HFFc6 (cell line): ENCODE measurements around the gene STAC. TPM values are rescaled to one million over a fixed set of nuclear protein-coding genes. Genes with fewer than 3 reads are reported as not detected.

Experiments
- DNase-seq: peaks from one replicate; pipeline ENCODE4 v3.0.0-alpha.2; 2018
- H3K27ac Mint-ChIP-seq: 2 replicates; pipeline ENCODE4 v1.8.0; 2020; ENCODE audit warnings: mild to moderate bottlenecking, mixed read lengths
- H3K27me3 Mint-ChIP-seq: 2 replicates; pipeline ENCODE4 v1.8.0; 2021; ENCODE audit warnings: mild to moderate bottlenecking, moderate library complexity, mixed read lengths; ENCODE audit not compliant: insufficient read depth
- H3K36me3 Mint-ChIP-seq: 2 replicates; pipeline ENCODE4 v1.8.0; 2021; ENCODE audit warnings: low read depth, mixed read lengths
- H3K4me1 Mint-ChIP-seq: 2 replicates; pipeline ENCODE4 v1.8.0; 2020; ENCODE audit warnings: low read depth, mixed read lengths
- H3K4me3 Mint-ChIP-seq: 2 replicates; pipeline ENCODE4 v1.8.0; 2020; ENCODE audit warnings: mild to moderate bottlenecking, moderate library complexity, mixed read lengths
- H3K9me3 Mint-ChIP-seq: 2 replicates; pipeline ENCODE4 v1.8.0; 2020; ENCODE audit warnings: mild to moderate bottlenecking, mixed read lengths
- total RNA-seq, 6 experiments: library from RNA; stranded (reverse); fragmentation: NEBNext Ultra II Directional; extraction: Animal tissue kit (Norgen Biotek cat#: 25700); gene quantifications; 2 replicates in 1 of 6; 3 replicates in 5 of 6; pipeline ENCODE4 v1.2.3, GENCODE V29; 2021
- TF ChIP-seq, protein P1 (sequence below): fragments of 200-600 bp; sonication (generic); IDR thresholded peaks from 2 replicates; pipeline ENCODE4 v1.5.0; 2021; ENCODE audit warnings: antibody characterized with exemption, mild to moderate bottlenecking

Gene STAC
- total RNA-seq, 6 experiments from 2014 or later, result not detected

DNA sequence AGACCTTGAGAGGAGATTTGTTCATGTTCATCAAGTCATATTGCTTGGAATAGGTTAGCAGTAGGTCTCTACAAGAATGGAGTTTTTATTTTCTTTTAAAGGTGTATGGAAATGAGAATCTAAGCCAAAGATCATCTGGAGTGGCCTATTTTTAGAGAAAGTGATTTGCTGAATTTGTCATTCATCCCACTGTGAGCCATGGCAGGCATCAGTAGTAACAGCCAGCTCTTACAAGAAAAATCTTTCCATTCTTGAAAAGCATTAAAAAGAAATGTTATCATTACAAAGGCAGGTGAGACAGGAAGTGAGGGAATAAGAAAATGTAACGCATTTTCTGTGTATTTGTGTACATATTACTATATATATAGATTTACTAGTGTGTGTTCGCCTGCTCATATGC is 29.6 kb downstream of the STAC start:
- Mint-ChIP-seq H3K4me1 (no peaks in the 10 kb centered on the region), H3K27ac (no peak overlapping the region), H3K27me3 (no peaks in the 10 kb centered on the region; the same call in 1 of the 2 replicates), H3K9me3 (peaks cover 37% of the 10 kb centered on the region), H3K36me3 (no peaks in the 10 kb centered on the region), H3K4me3 (no peak overlapping the region)
- DNase-seq, result no peak
- TF ChIP-seq, protein P1, sequence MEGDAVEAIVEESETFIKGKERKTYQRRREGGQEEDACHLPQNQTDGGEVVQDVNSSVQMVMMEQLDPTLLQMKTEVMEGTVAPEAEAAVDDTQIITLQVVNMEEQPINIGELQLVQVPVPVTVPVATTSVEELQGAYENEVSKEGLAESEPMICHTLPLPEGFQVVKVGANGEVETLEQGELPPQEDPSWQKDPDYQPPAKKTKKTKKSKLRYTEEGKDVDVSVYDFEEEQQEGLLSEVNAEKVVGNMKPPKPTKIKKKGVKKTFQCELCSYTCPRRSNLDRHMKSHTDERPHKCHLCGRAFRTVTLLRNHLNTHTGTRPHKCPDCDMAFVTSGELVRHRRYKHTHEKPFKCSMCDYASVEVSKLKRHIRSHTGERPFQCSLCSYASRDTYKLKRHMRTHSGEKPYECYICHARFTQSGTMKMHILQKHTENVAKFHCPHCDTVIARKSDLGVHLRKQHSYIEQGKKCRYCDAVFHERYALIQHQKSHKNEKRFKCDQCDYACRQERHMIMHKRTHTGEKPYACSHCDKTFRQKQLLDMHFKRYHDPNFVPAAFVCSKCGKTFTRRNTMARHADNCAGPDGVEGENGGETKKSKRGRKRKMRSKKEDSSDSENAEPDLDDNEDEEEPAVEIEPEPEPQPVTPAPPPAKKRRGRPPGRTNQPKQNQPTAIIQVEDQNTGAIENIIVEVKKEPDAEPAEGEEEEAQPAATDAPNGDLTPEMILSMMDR, result no peak

DNA sequence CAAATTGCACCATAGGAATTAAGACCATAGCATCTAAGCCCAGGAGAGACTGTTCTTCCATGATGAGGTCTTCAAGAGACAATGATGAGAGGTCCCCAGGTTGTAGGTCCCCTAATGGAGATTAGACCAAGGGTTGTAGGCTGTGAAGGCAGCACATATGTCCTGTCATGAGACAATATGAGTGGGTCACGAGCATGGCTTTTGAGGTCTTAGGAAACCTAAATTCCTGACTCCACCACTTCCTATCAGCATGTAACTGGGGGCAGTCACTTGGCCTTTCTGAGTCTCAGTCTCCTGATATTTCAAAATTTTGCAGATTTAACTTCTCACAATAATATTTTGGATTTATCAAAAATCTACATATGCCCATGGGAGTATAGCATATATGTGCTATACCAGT is 31.3 kb downstream of the STAC start:
- no peak for DNase-seq
- Mint-ChIP-seq H3K36me3 (no peaks in the 10 kb centered on the region), H3K9me3 (peaks cover 36% of the 10 kb centered on the region), H3K4me3 (no peak overlapping the region), H3K4me1 (no peaks in the 10 kb centered on the region), H3K27me3 (no peaks in the 10 kb centered on the region), H3K27ac (no peak overlapping the region)
- TF ChIP-seq, protein P1, result no peak

DNA sequence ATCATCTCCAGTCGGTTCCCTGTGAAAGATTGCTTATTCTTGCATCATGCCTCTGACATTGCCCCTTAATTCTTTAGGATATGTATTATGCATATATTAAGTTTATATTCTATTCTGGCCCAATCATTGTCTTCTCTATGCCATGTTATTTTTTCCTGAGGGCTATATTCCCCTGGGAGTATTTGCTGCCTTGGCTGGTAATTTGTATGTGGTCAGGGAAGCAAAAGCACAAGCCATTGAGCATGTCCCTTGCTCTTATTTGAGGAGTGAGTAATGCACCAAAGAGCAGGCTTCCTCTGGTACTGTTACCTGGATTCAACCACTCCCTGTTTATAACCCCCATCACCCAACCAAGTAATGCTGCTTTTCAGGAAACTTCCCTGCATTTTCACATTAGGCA is 36.3 kb downstream of the STAC start:
- H3K27ac Mint-ChIP-seq, result no peak overlapping the region
- no peaks in the 10 kb centered on the region for H3K4me1 Mint-ChIP-seq
- H3K4me3 Mint-ChIP-seq, result no peak overlapping the region
- no peaks in the 10 kb centered on the region for H3K27me3 Mint-ChIP-seq
- no peak for DNase-seq
- H3K36me3 Mint-ChIP-seq, result no peaks in the 10 kb centered on the region
- H3K9me3 Mint-ChIP-seq, result peaks cover 10% of the 10 kb centered on the region
- TF ChIP-seq, protein P1, result no peak

DNA sequence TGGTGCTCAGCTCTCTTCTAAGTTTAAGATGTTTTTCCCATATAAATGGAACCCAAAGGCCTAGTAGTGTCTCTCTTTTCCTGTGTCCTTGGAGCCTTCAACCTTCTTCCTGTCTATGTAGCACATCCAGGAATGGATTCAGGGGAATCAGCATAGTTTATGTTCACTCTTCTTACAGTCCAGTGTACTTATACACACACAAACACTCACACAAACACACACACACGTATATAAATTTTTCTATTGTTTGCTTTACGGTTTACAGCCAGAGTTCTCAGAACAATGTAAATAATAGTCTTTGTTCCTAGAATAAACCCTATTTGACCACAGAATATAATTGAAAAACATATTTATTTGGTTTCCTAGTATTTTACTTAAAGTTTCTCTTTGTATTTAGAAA is 36.9 kb downstream of the STAC start:
- H3K4me1 Mint-ChIP-seq, result no peaks in the 10 kb centered on the region
- H3K36me3 Mint-ChIP-seq, result no peaks in the 10 kb centered on the region
- H3K4me3 Mint-ChIP-seq, result no peak overlapping the region
- peaks cover 10% of the 10 kb centered on the region for H3K9me3 Mint-ChIP-seq
- no peak overlapping the region for H3K27ac Mint-ChIP-seq
- TF ChIP-seq, protein P1, result no peak
- no peak for DNase-seq
- no peaks in the 10 kb centered on the region for H3K27me3 Mint-ChIP-seq

DNA sequence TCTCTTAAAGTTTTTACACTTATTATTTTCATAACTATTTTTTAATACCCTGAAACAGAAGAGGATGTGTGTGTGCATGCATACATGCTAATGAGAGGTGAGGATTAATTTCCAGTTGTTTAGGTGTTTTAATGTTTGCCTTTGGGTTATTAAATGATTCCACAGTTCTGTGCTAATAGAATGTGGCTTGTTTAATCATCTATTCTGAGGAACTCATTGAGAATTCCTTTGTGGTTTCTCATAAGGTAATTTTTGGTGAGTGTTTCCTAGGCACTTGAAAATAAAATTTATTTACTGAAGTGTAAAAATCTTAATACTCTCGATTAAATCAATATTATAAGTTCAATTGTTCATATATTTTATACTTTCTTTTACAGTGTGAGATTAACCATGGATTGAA is 38.0 kb downstream of the STAC start:
- TF ChIP-seq, protein P1, result no peak
- Mint-ChIP-seq H3K27me3 (no peaks in the 10 kb centered on the region), H3K36me3 (no peaks in the 10 kb centered on the region), H3K4me3 (no peak overlapping the region), H3K27ac (no peak overlapping the region), H3K9me3 (peaks cover 5% of the 10 kb centered on the region), H3K4me1 (no peaks in the 10 kb centered on the region)
- DNase-seq, result no peak

DNA sequence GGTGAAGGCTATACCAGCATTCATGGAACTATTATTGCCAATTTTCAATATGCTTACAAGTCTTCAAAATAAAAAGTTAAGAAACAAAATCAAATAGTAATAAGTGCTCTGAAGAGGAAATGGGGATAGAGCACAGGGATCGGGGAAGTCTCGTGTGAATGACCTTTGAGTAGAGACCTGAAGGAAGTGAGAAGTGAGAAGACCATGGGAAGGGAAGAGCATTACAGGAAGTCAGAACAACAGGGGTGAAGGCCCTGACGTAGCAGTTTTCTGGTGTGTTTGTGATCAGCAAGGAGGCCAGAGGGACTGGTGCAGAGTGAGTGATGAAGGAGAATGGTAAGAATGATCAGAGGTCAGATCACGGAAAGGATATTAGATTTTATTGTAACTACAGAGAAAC is 48.1 kb downstream of the STAC start:
- no peaks in the 10 kb centered on the region for H3K36me3 Mint-ChIP-seq
- TF ChIP-seq, protein P1, result no peak
- H3K27ac Mint-ChIP-seq, result no peak overlapping the region
- H3K4me1 Mint-ChIP-seq, result no peaks in the 10 kb centered on the region
- no peak for DNase-seq
- H3K4me3 Mint-ChIP-seq, result no peak overlapping the region
- H3K9me3 Mint-ChIP-seq, result peaks cover 16% of the 10 kb centered on the region
- H3K27me3 Mint-ChIP-seq, result no peaks in the 10 kb centered on the region
